GM12872 (cell line): ENCODE measurements around the gene PPIA.

Source experiments
- CTCF ChIP-seq: IDR thresholded peaks from 3 replicates; pipeline ENCODE4 v1.5.1; 2011; ENCODE audit warnings: low read depth, mild to moderate bottlenecking, low read length, moderate library complexity; ENCODE audit not compliant: insufficient read depth

Gene PPIA

DNA sequence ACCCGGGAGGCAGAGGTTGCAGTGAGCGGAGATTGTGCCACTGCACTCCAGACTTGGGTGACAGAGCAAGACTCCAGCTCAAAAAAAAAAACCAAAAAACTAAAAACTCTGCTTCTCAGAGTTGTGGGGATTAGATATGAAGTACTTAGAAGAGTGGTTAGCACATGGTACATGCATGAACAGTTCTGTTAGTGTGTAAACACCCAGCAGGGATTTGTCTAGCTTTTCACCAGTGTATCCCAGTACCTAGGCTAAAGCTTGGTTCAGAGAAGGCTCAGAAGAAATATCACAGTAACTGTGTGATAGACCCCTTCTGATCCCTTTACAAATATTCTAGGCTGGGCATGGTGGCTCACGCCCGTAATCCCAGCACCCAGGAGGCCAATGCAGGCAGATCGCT is 9.5 kb downstream of the PPIA start:
- no peak for TF ChIP-seq CTCF

DNA sequence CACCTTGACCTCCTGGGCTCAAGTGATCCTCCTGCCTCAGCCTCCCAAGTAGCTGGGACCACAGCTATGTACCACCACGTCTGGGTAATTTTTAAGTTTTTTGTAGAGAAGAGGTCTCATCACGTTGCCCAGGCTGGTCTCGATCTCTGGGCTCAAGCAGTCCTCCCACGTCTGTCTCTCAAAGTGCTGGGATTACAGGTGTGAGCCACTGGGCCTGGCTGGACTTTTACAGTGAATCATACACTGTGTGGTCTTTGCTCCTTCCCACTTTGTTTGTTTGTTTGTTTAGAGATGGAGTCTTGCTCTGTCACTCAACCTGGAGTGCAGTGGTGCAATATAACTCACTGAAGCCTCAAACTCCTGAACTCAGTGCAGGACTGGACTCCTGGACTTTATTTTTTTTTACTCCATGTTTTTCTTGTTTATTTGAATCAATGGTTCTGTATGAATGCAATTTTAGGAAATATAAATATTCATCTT is 12.5 kb downstream of the PPIA start:
- no peak for TF ChIP-seq CTCF

DNA sequence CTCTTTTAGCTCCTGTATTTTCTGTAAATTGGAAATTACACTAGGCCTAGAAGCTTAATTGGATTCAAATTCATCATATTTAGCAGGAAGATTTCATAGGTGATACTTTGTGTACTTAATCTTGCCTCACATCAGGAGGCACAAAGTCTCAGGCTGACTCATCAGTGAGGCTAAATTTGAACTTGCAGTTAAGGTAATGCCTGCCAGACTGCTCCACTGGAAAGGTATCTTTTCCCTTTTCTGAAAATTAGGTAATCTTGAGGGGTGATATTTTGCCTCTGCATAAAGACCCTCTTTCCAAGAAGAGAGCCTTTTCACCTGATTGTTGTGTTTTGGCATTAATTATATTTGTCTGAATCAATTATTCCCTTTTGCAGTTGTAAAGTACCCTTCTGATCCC is 14.6 kb downstream of the PPIA start:
- no peak for TF ChIP-seq CTCF

DNA sequence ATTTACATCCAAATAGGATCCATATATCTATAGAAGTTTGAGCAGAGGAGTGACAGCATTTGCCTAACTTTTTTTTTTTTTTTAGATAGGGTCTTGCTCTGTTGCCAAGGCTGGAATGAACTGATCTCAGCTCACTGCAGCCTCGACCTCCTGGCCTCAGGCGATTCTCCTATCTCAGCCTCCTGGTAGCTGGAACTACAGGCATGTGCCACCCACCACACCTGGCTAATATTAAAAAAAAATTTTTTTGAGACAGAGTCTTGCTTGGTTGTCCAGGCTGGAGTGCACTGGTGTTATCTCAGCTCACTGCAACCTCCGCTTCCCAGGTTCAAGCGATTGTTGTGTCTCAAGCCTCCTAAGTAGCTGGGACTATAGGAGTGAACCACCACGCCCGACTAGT is 15.1 kb downstream of the PPIA start:
- TF ChIP-seq CTCF: no peak

DNA sequence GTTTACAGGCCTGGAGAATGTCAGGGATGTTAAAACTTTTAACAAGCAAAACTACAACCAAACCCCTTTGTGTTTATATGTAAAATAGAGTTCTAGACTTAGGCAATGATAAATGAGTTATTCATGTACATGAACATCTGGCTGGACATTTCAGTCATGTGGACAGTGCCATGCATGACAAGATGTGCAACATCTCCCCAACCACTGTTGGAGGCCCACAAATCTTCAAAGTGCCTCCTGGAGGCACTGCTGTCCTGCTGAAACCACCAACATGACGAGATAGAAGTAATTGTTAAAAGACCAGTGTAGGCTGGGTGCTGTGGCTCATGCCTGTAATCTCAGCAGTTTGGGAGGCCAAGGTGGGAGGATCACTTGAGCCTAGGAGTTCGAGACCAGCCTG is 18.4 kb downstream of the PPIA start:
- no peak for TF ChIP-seq CTCF

GRCh38 chr7:44819292-44819691 is 22.8 kb downstream of the PPIA start:
- no peak for TF ChIP-seq CTCF

DNA sequence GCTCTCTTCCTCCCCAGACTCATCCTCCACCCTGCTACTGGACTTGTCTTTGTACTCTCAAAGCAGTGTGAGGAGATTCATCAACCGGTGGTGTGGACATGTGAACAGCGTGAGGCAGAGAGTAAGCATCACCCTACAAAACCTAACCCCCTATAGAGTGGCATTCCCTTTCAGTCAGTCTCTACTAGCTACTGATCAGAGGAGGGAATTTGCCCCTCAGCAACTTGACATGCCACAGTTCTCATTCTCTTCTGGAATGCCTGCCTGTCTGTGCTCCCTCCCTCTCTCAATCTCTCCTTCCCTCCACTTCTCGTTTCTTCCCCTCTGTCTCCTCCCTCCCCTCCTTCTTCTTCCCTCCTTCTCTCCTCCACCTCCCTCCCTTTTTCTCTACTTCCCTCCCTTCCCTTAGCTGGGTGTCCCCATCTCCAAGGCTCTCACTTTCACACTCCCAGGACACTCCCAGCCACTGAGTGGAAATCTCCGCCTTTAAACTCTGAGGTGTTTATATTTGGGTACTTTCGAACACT is 26.8 kb downstream of the PPIA start:
- TF ChIP-seq CTCF: no peak

GRCh38 chr7:44824894-44825526 is 28.5 kb downstream of the PPIA start:
- no peak for TF ChIP-seq CTCF
